A172 (cell line): Measurements from ENCODE around the gene NCR1. TPM values are rescaled to one million over a fixed set of nuclear protein-coding genes. Genes with fewer than 3 reads are reported as not detected.
"Not testable (repeated sequence)": the region's sequence is repeated elsewhere in the genome, so short reads cannot be mapped to it uniquely, and the experiment has no call there.

Experiments used
- DNase-seq: peaks from one replicate; pipeline ENCODE4 v3.0.0-alpha.2; 2015; ENCODE audit warnings: low spot score
- total RNA-seq: library from RNA; depleted of rRNA; stranded (reverse); fragments of >200 nt; shearing (Covaris generic); gene quantifications from 2 replicates; pipeline ENCODE4 v1.2.3, GENCODE V29; 2014

The NCR1 gene
- total RNA-seq, 1 experiment from 2014 or later, result not detected

DNA sequence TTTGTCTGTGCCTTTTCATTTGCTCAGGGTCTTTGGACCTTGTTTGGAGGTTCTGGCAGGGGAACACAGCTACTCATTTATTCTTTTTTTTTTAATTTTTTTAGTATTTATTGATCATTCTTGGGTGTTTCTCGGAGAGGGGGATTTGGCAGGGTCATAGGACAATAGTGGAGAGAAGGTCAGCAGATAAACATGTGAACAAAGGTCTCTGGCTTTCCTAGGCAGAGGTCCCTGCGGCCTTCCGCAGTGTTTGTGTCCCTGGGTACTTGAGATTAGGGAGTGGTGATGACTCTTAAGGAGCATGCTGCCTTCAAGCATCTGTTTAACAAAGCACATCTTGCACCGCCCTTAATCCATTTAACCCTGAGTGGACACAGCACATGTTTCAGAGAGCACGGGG, 2.0 kb downstream of the NCR1 start:
- DNase-seq, result not testable (repeated sequence)

DNA sequence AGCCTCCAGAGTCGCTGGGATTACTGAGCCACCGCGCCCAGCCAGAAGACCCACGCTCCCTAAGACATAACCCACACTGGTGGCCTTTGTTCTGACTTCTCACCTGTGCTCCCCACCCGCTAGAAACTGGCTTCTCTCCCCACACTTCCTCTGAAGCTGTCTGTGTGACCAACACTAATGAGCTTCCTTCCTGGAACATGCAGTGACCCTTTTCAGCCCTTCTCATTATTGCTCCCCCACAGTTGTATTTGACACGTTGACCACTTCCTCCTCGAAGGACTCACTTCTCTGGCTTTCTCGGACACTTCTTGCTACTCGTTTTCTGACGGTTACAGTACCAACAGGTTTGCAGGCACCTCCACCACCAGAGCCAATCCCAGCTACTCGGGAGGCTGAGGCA, 10.9 kb downstream of the NCR1 start:
- no peak for DNase-seq

DNA sequence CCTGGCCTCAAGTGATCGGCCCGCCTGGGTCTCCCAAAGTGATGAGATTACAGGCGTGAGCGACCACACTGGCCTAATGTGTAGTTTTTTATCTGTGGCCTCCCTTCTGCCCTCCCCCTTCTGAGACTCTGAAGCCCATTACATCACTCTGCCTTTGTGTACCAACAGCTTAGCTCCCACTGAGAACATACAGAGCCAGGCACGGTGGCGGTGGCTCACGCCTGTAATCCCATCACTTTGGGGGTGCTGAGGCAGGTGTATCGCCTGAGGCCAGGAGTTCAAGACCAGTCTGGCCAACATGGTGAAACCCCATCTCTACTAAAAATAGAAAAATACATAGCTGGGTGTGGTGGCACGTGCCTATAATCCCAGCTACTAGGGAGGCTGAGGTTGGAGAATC, 12.6 kb downstream of the NCR1 start:
- no peak for DNase-seq

DNA sequence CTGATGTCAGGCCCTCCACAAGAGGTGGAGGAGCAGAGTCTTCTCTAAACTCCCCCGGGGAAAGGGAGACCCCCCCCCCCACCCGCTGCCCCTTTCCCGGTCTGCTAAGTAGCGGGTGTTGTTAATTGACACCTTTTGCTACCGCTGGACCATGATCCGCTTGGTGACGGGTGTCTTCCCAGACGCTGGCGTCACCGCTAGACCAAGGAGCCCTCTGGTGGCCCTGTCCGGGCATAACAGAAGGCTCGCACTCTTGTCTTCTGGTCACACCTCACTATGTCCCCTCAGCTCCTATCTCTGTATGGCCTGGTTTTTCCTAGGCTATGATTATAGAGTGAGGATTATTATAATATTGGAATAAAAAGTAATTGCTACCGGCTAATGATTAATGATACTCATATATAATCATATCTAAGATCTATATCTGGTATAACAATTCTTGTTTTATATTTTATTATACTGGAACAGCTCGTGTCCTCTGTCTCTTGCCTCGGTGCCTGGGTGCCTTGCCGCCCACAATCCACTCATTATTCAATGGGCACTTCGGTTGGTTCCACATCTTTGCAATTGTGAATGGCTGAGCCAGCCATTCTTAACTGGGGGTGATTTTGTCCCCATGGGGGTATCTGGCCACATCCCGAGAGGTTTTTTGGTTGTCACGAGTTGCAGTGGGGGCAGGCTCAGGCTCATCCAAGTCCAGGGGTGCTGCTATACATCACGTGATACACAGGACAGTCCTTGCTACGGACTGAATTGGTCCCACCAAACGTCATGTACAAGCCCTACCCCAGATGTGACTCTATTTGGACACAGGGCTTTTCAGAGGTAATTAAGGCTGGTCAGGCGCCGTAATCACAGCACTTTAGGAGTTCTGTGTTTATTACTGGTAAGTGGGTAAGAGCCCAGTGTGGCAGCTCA, 14.0 kb downstream of the NCR1 start:
- DNase-seq, result peak; percentile 29

DNA sequence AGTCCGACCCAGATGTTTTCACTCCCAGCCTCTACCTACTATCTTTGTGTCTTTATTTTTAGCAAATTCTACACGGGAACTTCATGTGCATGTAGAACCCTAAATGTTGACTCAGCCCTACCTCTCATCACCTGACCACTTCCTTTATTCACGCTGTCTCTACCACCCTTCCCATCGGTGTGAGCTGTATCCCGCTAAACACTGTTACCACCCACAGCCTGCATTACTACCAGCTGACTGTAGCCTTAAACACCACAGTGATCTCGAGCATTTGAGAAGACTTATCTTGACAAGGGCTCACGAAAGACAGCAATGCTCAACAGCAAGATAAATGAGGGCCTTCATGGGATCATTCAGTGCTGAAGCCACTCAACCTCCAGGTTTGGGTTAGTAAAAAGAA, 15.1 kb downstream of the NCR1 start:
- no peak for DNase-seq

DNA sequence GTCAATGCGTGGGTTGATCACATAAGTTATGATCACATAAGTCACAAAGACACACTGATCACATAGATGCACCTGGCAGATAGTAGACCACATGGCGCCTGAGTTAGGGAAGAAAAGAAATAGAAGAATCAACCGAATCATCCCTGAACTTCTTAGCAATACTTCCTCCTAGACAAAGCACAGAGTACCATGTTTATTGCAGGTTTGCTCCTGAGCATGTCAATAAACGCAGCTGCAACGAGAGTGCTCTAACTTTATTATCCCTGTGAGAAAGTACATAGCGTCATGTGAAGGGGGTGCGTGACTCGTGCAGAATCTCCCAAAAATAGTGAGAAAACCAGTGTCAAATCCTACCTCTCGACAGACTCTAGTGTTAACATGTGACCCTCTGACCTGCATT, 17.3 kb downstream of the NCR1 start:
- DNase-seq, result no peak

DNA sequence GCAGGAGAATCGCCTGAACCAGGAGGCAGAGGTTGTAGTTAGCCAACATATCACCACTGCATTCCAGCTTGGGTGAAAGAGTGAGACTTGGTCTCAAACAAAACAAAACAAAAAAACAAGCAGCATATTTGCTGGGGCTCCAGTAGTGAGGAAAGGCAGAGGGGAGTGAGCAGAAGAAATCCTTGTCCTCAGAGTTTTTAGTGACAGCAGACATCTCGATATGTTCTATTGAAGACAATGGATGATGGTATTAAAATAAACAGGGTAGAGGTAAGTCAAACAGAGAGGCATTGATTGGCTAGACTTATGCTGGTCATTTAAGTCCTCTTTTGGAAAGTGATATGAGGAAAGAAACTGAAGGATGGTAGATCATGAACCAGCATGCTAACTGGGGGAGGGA, 22.4 kb downstream of the NCR1 start:
- DNase-seq, result no peak

DNA sequence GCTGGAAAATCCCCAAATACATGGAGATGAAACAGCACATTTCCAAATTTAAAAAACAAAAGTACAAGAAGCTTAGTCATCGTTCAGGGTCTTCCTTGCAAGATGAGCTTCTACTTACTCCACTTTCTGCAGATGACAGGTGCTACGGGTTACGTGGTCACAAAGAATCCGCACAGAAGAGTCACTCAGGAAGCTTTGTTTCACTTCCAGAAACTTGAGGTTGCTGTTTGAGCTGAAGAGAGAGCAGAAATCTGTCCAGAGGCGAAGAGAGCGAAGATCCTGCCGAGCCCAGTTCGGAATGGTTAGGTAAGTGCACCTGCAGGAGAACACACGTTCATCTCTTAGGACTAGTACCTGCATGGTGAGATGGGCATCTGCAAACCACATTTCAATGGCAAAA, 32.0 kb downstream of the NCR1 start:
- DNase-seq, result peak; percentile 19

DNA sequence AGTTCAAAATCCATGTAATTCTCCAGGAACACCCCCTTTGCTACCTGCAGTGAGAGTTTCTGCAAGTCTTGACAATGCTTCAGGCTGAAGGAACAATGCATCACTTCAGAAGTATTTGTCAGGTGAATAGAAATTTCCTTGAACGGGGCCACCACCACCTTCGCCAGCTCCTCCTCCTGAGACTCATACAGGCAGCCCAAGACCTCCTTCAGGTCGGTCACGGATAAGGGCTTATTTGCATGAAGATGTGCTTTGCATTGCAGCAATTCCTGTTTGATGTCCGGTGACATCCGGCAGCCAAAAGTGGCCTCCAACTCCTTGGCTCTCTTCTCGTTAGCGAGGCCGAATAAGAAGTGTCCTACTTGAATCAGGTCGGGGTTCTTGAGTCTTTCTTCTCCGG, 33.0 kb downstream of the NCR1 start:
- DNase-seq, result no peak

DNA sequence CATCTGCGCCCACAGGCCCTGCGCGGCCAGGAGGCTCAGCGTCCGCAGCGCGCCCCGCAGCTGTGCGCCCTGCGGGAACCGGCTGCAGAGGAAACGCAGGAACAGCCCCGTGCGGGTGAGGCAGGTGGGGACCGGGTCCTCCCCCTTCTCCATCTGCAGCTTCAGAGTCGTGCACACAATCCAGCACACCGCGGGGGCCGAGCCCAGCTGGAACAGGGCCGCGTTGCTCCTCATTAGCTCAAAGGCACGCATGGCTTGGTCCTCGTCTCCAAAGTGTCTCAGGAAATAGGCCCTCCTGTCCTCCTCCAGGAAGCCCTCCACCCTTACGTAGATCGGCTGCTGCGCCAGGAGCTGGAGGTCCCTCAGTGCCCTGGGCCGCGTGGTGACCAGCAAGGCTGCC, 33.6 kb downstream of the NCR1 start:
- DNase-seq, result not testable (repeated sequence)

DNA sequence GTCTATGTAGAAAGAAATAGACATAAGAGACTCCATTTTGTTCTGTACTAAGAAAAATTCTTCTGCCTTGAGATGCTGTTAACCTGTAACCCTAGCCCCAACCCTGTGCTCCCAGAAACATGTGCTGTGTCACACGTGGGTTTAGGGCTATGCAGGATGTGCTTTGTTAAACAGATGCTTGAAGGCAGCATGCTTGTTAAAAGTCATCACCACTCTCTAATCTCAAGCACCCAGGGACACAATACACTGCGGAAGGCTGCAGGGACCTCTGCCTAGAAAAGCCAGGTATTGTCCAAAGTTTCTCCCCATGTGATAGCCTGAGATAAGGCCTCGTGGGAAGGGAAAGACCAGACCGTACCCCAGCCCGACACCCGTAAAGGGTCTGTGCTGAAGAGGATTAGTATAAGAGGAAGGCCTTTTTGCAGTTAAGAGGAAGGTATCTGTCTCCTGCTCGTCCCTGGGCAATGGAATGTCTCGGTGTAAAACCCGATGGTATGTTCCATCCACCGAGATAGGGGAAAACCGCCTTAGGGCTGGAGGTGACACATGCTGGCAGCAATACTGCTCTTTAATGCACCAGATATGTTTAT, 37.9 kb downstream of the NCR1 start:
- DNase-seq, result peak; percentile 19

DNA sequence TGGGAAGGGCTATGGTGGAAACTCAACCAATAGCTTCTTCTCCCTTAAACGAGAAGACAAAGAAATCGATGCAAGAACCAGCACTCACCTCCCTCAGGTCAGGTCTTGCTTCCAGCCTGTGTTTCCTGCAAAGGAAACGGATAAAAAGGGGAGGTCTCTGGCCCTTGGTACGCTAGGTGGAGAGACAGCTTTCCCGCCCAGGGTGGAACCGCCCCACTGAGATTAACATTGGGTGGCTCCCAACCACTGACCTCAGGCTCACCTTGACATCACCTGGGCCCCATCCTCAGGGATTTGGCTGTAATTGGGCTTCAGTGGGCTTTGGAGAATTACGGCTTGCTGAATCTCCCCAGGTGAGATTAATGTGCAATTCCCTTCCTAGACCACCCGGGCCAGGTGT, 41.4 kb downstream of the NCR1 start, which contains the start of gene NLRP7:
Gene NLRP7, minus strand, starts transcription at position 150 of the 400 bp plus-strand sequence.
- no peak for DNase-seq

DNA sequence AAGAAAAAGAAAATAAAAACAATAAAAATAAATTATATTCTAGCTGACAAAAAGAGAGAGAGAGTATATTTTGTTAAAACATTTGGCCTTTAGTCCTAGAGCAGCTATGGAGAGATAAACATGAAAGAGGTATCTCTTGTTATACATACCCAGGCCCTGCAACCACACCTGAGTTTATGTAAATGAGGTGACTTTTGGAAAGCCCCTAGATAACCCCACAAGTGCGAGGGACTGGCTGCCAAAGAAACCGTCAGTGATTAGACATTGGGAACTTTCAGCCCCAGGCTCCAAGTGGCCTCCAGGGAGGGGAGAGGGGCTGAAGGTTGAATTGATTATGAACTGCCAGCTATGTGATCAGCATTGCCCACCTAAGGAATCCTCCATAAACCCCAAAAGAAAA, 43.5 kb downstream of the NCR1 start:
- DNase-seq, result no peak

DNA sequence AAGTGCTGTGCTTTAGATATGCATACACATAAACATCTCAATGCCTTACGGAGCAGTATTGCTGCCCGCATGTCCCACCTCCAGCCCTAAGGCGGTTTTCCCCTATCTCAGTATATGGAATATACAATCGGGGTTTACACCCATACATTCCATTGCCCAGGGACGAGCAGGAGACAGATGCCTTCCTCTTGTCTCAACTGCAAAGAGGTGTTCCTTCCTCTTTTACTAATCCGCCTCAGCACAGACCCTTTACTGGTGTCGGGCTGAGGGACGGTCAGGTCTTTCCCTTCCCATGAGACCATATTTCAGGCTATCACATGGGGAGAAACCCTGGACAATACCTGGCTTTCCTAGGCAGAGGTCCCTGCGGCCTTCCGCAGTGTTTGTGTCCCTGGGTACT, 44.6 kb downstream of the NCR1 start:
- not testable (repeated sequence) for DNase-seq

DNA sequence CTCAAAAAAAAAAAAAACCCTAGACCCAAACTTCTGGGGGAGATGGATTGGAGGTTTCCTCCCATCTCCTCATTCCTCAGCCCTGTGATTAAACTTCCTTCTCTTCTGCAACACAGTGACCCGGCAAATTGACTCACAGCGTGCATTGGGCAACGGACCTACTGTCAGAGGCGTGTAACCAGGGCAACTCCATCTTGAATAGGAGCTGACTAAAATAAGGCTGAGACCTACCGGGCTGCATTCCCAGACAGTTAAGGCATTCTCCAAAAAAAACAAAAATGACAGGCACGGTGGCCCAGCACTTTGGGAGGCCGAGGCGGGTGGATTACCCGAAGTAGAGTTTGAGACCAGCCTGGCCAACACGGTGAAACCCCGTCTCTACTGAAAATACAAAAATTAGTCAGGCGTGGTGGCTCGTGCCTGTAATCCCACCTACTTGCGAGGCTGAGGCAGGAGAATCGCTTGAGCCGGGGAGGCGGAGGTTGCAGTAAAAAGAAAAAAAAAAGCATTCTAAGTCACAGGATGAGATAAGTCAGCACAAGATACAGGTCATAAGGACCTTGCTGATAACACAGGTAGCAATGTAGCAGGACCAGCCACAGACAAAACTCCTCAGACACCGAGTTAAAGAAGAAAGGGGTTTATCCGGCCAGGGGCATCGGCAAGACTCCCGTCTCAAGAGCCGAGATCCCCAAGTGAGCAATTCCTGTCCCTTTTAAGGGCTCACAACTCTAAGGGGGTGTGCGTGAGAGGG, 46.8 kb downstream of the NCR1 start:
- peak; percentile 89 for DNase-seq

DNA sequence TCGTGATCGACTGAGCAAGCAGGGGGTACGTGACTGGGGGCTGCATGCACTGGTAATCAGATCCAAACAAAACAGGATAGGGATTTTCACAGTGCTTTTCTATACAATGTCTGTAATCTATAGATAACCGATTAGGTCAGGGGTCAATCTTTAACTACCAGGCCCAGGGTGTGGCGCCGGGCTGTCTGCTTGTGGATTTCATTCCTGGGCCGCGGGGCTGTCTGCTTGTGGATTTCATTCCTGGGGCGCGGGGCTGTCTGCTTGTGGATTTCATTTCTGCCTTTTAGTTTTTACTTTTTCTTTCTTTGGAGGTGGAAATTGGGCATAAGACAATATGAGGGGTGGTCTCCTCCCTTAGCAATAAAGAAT, 47.4 kb downstream of the NCR1 start:
- not testable (repeated sequence) for DNase-seq

DNA sequence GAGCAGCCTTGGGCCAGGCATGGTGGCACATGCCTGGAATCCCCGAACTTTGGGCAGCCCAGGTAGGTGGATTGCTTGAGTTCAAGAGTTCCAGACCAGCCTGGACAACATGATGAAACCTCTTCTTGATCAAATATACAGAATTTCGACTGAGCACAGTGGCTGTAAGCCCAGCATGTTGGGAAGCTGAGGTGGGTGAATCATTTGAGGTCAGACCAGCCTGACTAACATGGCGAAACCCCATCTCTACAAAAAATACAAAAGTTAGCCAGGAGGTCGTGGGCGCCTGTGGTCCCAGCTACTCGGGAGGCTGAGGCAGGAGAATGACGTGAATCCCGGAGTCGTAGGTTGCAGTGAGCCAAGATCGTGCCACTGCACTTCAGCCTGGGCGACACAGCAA, 49.4 kb downstream of the NCR1 start:
- DNase-seq, result peak; percentile 25

DNA sequence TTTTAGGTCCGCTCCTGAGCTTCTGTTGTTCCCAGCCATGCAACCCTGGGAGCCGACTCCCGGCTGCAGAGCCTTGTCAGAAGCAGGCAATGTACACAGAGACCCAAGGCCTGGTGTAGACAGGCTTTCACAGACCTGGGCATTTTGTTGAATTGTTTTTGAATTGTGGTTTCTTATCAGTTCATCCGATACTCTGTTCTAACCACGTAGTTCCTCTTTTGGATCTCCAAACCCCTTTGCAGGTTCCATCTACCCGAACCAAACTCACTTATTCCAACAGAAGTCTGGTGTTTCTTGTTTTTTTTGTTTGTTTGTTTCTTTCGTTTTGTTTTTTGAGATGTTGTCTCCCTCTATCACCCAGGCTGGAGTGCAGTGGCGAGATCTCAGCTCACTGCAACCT, 53.9 kb downstream of the NCR1 start:
- DNase-seq, result no peak
